HUDEP-2 (cell line): ENCODE results near the gene LBX2.

Experiments used
- DNase-seq, 76 experiments: peaks; one replicate each; lab custom pipeline; 2025; ENCODE audit not compliant: unreplicated experiment in 76 of 76; lab: John Stamatoyannopoulos, UW

The LBX2 gene

GRCh38 chr2:74499267-74499939 is at the start of gene LBX2:
LBX2 (minus strand) TSS chr2:74499603; CDS start chr2:74499537, 66 bp downstream.
- peak in 9 of 76 experiments; percentile 16 to 71 (median 38) for DNase-seq

GRCh38 chr2:74548285-74548899 is 49.0 kb upstream of the LBX2 start:
- no peak for DNase-seq

- no peak for DNase-seq
Observed at GRCh38 chr2:74546004-74546403, 46.6 kb upstream of the LBX2 start.

GRCh38 chr2:74544634-74545033 is 45.2 kb upstream of the LBX2 start:
- DNase-seq, result peak in 2 of 76 experiments; percentile 4 to 17

GRCh38 chr2:74542978-74543377 is 43.6 kb upstream of the LBX2 start:
- DNase-seq, result no peak

- no peak for DNase-seq
Observed at GRCh38 chr2:74540291-74540690, 40.9 kb upstream of the LBX2 start.

GRCh38 chr2:74538881-74539339 is 39.5 kb upstream of the LBX2 start:
- no peak for DNase-seq

- no peak for DNase-seq
Observed at GRCh38 chr2:74537140-74537539, 37.7 kb upstream of the LBX2 start.

GRCh38 chr2:74536166-74536950 is 37.0 kb upstream of the LBX2 start:
- DNase-seq, result no peak

- DNase-seq, result no peak
Observed at GRCh38 chr2:74535440-74535965, 36.1 kb upstream of the LBX2 start.

GRCh38 chr2:74534411-74534810 is 35.0 kb upstream of the LBX2 start:
- no peak for DNase-seq

GRCh38 chr2:74533464-74533863 is 34.1 kb upstream of the LBX2 start:
- DNase-seq, result no peak

GRCh38 chr2:74532222-74532621 is 32.8 kb upstream of the LBX2 start:
- peak in 9 of 76 experiments; percentile 6 to 29 (median 18) for DNase-seq

GRCh38 chr2:74531666-74532065 is 32.3 kb upstream of the LBX2 start:
- DNase-seq, result no peak

- DNase-seq, result peak in 75 of 76 experiments; percentile 36 to 94 (median 87)
Observed at GRCh38 chr2:74530239-74531187, 31.1 kb upstream of the LBX2 start.

- DNase-seq, result peak in 75 of 76 experiments; percentile 57 to 99 (median 96)
Observed at GRCh38 chr2:74529357-74530238, 30.2 kb upstream of the LBX2 start, which contains the start of the genes AUP1 and HTRA2. AUP1 (minus strand) TSS chr2:74529706; CDS start chr2:74529629, 77 bp downstream. HTRA2 (plus strand) TSS chr2:74529933; CDS start chr2:74530007, 74 bp downstream.

- peak in 5 of 76 experiments; percentile 12 to 89 (median 38) for DNase-seq
Observed at GRCh38 chr2:74528600-74529356, 29.4 kb upstream of the LBX2 start.

GRCh38 chr2:74527741-74528140 is 28.3 kb upstream of the LBX2 start:
- DNase-seq, result no peak
